ENCODE measurements around the gene EIF2S3.
"Not testable (repeated sequence)": the region's sequence is repeated elsewhere in the genome, so short reads cannot be mapped to it uniquely, and the experiment has no call there.

Gene EIF2S3

DNA sequence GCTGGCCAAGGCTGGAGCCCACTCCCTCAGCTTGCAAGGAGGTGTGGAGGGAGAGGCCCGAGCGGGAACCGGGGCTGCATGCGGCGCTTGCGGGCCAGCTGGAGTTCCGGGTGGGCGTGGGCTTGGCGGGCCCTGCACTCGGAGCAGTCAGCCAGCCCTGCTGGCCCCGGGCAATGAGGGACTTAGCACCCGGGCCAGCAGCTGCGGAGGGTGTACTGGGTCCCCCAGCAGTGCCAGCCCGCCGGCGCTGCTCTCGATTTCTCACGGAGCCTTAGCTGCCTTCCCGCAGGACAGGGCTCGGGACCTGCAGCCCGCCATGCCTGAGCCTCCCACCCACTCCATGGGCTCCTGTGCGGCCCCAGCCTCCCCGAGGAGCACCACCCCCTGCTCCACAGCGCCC, 5.1 kb upstream of the EIF2S3 start:
- H3K4me1 ChIP-seq (ENCODE audit: control insufficient read depth, insufficient read depth, low read length); H3K9me3 ChIP-seq (ENCODE audit: control insufficient read depth, insufficient read depth, low read length); H3K36me3 ChIP-seq (ENCODE audit: control insufficient read depth, insufficient read depth, low read length); H3K27ac ChIP-seq (ENCODE audit: low read length); H3K4me3 ChIP-seq (ENCODE audit: low read length); DNase-seq (ENCODE audit: low read depth, low spot score); H3K27me3 ChIP-seq (ENCODE audit: control insufficient read depth, insufficient read depth, low read length): not testable (repeated sequence)
- no CpG with 5 or more reads among the region's 24 CpGs for WGBS (ENCODE audit: insufficient coverage, insufficient read length)

DNA sequence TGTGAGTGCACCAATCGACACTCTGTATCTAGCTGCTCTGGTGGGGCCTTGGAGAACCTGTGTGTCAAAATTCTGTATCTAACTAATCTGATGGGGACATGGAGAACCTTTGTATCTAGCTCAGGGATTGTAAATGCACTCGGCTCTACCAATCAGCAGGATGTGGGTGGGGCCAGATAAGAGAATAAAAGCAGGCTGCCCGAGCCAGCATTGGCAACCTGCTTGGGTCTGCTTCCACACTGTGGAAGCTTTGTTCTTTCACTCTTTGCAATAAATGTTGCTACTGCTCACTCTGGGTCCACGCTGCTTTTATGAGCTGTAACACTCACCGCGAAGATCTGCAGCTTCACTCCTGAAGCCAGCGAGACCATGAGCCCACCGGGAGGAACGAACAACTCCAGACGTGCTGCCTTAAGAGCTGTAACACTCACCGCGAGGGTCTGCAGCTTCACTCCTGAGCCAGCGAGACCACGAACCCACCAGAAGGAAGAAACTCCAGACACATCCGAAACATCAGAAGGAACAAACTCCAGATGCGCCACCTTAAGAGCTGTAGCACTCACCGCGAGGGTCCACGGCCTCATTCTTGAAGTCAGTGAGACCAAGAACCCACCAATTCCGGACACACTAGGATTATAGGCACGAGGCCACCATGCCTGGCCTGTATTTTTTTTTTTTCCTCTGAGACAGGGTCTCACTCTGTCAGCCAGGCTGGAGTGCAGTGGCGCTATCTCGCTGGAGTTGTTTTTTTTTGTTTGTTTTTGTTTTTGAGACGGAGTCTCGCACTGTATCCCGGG, 4.0 kb upstream of the EIF2S3 start:
- H3K27ac ChIP-seq (ENCODE audit: low read length): not testable (repeated sequence)

DNA sequence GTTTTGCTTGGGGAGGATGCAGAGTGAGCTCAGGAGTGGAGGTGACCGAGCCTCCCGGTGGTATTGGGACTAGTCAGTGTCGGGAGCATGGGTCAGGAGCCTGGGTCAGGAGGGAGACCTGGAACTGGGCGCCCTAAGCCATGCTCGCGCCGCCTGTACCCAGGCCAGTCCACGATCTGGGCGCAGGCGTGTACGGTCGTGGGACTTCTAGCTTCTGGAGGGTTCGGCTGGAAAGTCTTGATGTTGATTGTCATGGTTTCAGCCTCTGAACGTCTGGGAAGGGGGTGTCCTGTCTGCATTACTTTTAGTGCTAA, 244 bp downstream of the EIF2S3 start:
- Histone ChIP-seq H3K27me3 (ENCODE audit: control insufficient read depth, insufficient read depth, low read length) (no peaks in the 10 kb centered on the region), H3K27ac (ENCODE audit: low read length) (no peak overlapping the region), H3K36me3 (ENCODE audit: control insufficient read depth, insufficient read depth, low read length) (no peaks in the 10 kb centered on the region; the same call in 1 of the 2 replicates), H3K9me3 (ENCODE audit: control insufficient read depth, insufficient read depth, low read length) (no peaks in the 10 kb centered on the region), H3K4me3 (ENCODE audit: low read length) (peak overlapping the region; percentile 77), H3K4me1 (ENCODE audit: control insufficient read depth, insufficient read depth, low read length) (no peaks in the 10 kb centered on the region)
- DNase-seq (ENCODE audit: low read depth, low spot score): no peak
- no CpG with 5 or more reads among the region's 14 CpGs for WGBS (ENCODE audit: insufficient coverage, insufficient read length)

More for the DNA sequence above, 4.0 kb upstream of the EIF2S3 start:
- H3K9me3 ChIP-seq (ENCODE audit: control insufficient read depth, insufficient read depth, low read length); H3K4me3 ChIP-seq (ENCODE audit: low read length); DNase-seq (ENCODE audit: low read depth, low spot score); H3K27me3 ChIP-seq (ENCODE audit: control insufficient read depth, insufficient read depth, low read length); H3K36me3 ChIP-seq (ENCODE audit: control insufficient read depth, insufficient read depth, low read length); H3K4me1 ChIP-seq (ENCODE audit: control insufficient read depth, insufficient read depth, low read length): not testable (repeated sequence)
- WGBS (ENCODE audit: insufficient coverage, insufficient read length): no CpG with 5 or more reads among the region's 26 CpGs

DNA sequence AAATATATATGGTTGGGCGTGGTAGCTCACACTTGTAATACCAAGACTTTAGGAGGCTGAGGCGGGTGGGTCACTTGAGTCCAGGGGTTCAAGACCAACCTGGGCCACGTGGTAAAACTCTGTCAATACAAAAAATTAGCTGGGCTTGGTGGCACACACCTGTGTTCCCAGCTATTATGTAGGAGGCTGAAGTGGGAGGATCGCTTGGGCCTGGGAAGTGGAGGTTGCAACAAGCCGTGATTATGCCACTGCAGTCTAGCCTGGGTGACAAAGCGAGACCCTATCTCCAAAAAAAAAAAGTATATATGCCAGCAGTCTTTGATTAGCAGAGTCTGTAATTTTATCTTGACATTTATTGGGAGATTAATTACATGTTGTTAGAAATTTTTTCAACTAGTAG, 8.7 kb downstream of the EIF2S3 start:
- DNase-seq (ENCODE audit: low read depth, low spot score): no peak
- Histone ChIP-seq H3K36me3 (ENCODE audit: control insufficient read depth, insufficient read depth, low read length) (peaks cover 10% of the 10 kb centered on the region; the same call in 1 of the 2 replicates), H3K4me1 (ENCODE audit: control insufficient read depth, insufficient read depth, low read length) (no peaks in the 10 kb centered on the region), H3K27ac (ENCODE audit: low read length) (no peak overlapping the region), H3K9me3 (ENCODE audit: control insufficient read depth, insufficient read depth, low read length) (no peaks in the 10 kb centered on the region), H3K27me3 (ENCODE audit: control insufficient read depth, insufficient read depth, low read length) (no peaks in the 10 kb centered on the region), H3K4me3 (ENCODE audit: low read length) (no peak overlapping the region)
- WGBS (ENCODE audit: insufficient coverage, insufficient read length): no CpG with 5 or more reads among the region's 6 CpGs

DNA sequence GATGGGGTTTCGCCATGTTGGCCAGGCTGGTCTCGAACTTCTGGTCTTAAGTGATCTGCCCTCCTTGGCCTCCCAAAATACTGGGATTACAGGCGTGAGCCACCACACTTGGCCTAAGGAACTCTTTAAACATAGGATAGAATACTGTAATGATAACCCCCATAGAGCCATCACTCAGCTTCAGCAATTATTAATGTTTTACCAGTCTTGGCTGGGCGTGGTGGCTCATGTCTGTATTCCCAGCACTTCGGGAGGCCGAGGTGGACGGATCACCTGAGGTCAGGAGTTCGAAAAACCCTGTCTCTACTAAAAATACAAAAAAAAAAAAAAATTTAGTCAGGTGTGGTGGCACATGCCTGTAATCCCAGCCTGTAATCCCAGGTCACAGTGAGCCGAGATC, 15.1 kb downstream of the EIF2S3 start:
- peaks cover 7% of the 10 kb centered on the region; the same call in 1 of the 2 replicates for H3K36me3 ChIP-seq (ENCODE audit: control insufficient read depth, insufficient read depth, low read length)

DNA sequence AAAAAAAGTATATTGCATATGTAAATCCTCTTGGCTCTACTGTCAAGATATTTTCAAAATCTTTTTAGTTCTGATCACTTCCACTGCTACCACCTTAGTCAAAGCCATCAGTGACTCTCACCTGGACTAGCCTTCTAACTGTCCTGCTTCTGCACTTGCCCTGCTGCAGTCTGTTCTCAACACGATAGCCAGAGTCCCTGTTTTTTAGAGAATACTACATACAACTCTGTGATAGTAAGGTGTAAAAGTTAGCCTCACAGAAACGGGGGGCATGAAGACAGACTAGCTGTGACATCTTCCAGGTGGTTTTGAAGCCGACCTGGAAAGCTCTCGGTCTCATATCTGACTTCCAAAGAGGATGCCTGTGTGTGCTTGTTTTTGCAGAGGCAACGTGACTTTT, 24.7 kb downstream of the EIF2S3 start:
- DNase-seq (ENCODE audit: low read depth, low spot score): no peak
- H3K27ac ChIP-seq (ENCODE audit: low read length): no peak overlapping the region
- H3K9me3 ChIP-seq (ENCODE audit: control insufficient read depth, insufficient read depth, low read length): no peaks in the 10 kb centered on the region
- no peaks in the 10 kb centered on the region; the same call in 1 of the 2 replicates for H3K36me3 ChIP-seq (ENCODE audit: control insufficient read depth, insufficient read depth, low read length)
- no CpG with 5 or more reads among the region's 5 CpGs for WGBS (ENCODE audit: insufficient coverage, insufficient read length)
- no peak overlapping the region for H3K4me3 ChIP-seq (ENCODE audit: low read length)
- H3K27me3 ChIP-seq (ENCODE audit: control insufficient read depth, insufficient read depth, low read length): no peaks in the 10 kb centered on the region
- no peaks in the 10 kb centered on the region for H3K4me1 ChIP-seq (ENCODE audit: control insufficient read depth, insufficient read depth, low read length)

More for the DNA sequence above, 15.1 kb downstream of the EIF2S3 start:
- Histone ChIP-seq H3K4me1 (ENCODE audit: control insufficient read depth, insufficient read depth, low read length) (no peaks in the 10 kb centered on the region), H3K27me3 (ENCODE audit: control insufficient read depth, insufficient read depth, low read length) (no peaks in the 10 kb centered on the region), H3K4me3 (ENCODE audit: low read length) (no peak overlapping the region), H3K27ac (ENCODE audit: low read length) (no peak overlapping the region), H3K9me3 (ENCODE audit: control insufficient read depth, insufficient read depth, low read length) (no peaks in the 10 kb centered on the region)
- no CpG with 5 or more reads among the region's 9 CpGs for WGBS (ENCODE audit: insufficient coverage, insufficient read length)
- no peak for DNase-seq (ENCODE audit: low read depth, low spot score)

DNA sequence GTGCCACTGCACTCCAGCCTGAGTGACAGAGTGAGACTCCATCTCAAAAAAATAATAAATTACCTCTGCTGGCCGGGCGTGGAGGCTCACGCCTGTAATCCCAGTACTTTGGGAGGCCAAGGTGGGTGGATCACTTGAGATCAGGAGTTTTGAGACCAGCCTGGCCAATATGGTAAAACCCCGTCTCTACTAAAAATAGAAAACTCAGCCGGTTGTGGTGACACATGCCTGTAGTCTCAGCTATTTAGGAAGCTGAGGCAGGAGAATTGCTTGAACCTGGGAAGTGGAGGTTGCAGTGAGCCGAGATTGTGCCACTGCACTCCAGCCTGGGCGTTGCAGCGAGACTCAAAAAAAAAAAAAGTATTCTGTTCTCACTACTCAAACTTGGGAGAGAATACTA, 25.5 kb downstream of the EIF2S3 start:
- H3K4me1 ChIP-seq (ENCODE audit: control insufficient read depth, insufficient read depth, low read length); H3K36me3 ChIP-seq (ENCODE audit: control insufficient read depth, insufficient read depth, low read length); H3K9me3 ChIP-seq (ENCODE audit: control insufficient read depth, insufficient read depth, low read length); DNase-seq (ENCODE audit: low read depth, low spot score); H3K4me3 ChIP-seq (ENCODE audit: low read length); H3K27me3 ChIP-seq (ENCODE audit: control insufficient read depth, insufficient read depth, low read length); H3K27ac ChIP-seq (ENCODE audit: low read length): not testable (repeated sequence)
- whole genome bisulfite sequencing (ENCODE audit: insufficient coverage, insufficient read length): no CpG with 5 or more reads among the region's 8 CpGs

DNA sequence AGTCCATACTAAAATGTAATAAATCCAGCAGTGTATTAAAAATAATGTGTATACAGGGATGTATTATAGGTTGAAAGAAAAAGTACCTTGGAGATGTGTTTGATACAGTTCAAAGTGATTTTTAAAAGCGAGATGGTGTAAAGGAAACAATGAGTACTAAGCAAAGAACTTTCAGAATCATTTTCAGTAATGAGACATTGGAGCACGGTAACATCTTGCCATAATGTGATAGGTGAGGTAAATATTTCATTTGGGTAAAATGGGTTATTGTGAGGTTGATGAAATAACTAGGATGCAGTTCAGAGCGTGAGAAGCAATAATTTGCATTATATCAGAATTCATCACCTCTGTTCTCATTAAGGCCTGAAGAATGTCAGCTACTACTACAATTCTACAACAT, 25.9 kb downstream of the EIF2S3 start:
- H3K9me3 ChIP-seq (ENCODE audit: control insufficient read depth, insufficient read depth, low read length): no peaks in the 10 kb centered on the region
- 100% methylated on average over 1 of the region's 3 CpGs for WGBS (ENCODE audit: insufficient coverage, insufficient read length)
- no peak overlapping the region for H3K4me3 ChIP-seq (ENCODE audit: low read length)
- no peak overlapping the region for H3K27ac ChIP-seq (ENCODE audit: low read length)
- no peak for DNase-seq (ENCODE audit: low read depth, low spot score)
- no peaks in the 10 kb centered on the region for H3K4me1 ChIP-seq (ENCODE audit: control insufficient read depth, insufficient read depth, low read length)
- no peaks in the 10 kb centered on the region; the same call in 1 of the 2 replicates for H3K36me3 ChIP-seq (ENCODE audit: control insufficient read depth, insufficient read depth, low read length)
- H3K27me3 ChIP-seq (ENCODE audit: control insufficient read depth, insufficient read depth, low read length): no peaks in the 10 kb centered on the region

DNA sequence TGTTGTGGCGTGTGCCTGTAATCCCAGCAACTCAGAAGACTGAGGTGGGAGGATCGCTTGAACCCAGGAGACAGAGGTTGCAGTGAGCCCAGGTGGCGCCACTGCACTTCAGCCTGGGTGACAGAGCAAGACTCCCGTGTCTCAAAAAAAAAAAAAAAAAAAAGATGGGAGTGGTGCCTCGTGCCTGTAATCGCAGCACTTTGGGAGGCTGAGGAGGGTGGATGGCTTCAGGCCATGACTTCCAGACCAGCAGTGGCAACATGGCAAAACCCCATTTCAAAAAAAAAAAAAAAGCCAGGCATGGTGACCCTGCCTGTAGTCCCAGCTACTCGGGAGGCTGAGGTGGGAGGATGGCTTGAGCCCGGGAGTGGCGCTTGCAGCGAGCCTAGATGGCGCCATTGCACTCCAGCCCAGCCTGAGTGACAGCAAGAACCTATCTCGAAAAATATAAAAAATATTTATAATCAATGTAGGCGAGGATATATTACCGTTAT, 27.0 kb downstream of the EIF2S3 start:
- Histone ChIP-seq H3K27me3 (ENCODE audit: control insufficient read depth, insufficient read depth, low read length) (no peaks in the 10 kb centered on the region), H3K4me3 (ENCODE audit: low read length) (no peak overlapping the region), H3K36me3 (ENCODE audit: control insufficient read depth, insufficient read depth, low read length) (no peaks in the 10 kb centered on the region), H3K4me1 (ENCODE audit: control insufficient read depth, insufficient read depth, low read length) (no peaks in the 10 kb centered on the region), H3K27ac (ENCODE audit: low read length) (no peak overlapping the region), H3K9me3 (ENCODE audit: control insufficient read depth, insufficient read depth, low read length) (no peaks in the 10 kb centered on the region)
- WGBS (ENCODE audit: insufficient coverage, insufficient read length): no CpG with 5 or more reads among the region's 14 CpGs
- DNase-seq (ENCODE audit: low read depth, low spot score): no peak

DNA sequence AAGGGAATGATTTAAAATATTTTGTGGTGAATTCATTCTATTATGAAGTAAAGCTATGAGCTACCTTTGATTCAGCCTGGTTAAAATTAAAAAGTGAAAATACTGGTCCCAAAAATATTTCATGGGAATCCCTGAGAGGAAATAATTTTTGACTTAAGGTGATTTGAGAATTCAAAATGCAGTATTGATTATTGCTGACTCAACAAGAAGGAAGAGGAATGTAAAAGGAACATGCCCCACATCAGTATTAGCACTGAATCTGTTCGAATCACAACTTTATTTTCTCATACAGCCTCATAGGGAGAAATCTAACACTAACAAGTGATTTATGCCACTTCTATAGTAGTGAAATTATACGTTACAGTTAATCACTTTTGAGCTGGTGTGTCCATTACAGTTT, 27.7 kb downstream of the EIF2S3 start:
- Histone ChIP-seq H3K4me1 (ENCODE audit: control insufficient read depth, insufficient read depth, low read length) (no peaks in the 10 kb centered on the region), H3K9me3 (ENCODE audit: control insufficient read depth, insufficient read depth, low read length) (no peaks in the 10 kb centered on the region), H3K27me3 (ENCODE audit: control insufficient read depth, insufficient read depth, low read length) (no peaks in the 10 kb centered on the region), H3K27ac (ENCODE audit: low read length) (no peak overlapping the region), H3K36me3 (ENCODE audit: control insufficient read depth, insufficient read depth, low read length) (no peaks in the 10 kb centered on the region), H3K4me3 (ENCODE audit: low read length) (no peak overlapping the region)
- WGBS (ENCODE audit: insufficient coverage, insufficient read length): no CpG with 5 or more reads among the region's 2 CpGs
- no peak for DNase-seq (ENCODE audit: low read depth, low spot score)

DNA sequence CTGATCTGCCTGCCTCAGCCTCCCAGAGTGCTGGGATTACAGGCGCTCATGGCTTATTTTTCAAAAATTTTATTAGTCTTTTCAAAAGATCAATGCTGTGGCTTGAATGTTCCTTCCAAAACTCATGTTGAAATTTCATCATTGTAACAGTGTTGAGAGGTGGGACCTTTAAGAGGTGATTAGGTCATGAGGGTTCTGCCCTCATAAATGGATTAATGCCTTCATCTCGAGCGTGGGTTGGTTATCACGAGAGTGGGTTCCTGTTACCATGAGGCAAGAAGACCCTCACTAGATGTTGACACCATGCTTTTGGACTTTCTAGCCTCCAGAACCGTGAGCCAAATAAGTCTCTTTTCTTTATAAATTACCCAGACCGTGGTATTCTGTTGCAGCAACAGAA, 30.3 kb downstream of the EIF2S3 start:
- no peaks in the 10 kb centered on the region for H3K9me3 ChIP-seq (ENCODE audit: control insufficient read depth, insufficient read depth, low read length)
- H3K27me3 ChIP-seq (ENCODE audit: control insufficient read depth, insufficient read depth, low read length): no peaks in the 10 kb centered on the region
- no peak overlapping the region for H3K27ac ChIP-seq (ENCODE audit: low read length)
- H3K4me3 ChIP-seq (ENCODE audit: low read length): no peak overlapping the region
- no peak for DNase-seq (ENCODE audit: low read depth, low spot score)
- no CpG with 5 or more reads among the region's 6 CpGs for WGBS (ENCODE audit: insufficient coverage, insufficient read length)
- no peaks in the 10 kb centered on the region for H3K36me3 ChIP-seq (ENCODE audit: control insufficient read depth, insufficient read depth, low read length)
- H3K4me1 ChIP-seq (ENCODE audit: control insufficient read depth, insufficient read depth, low read length): no peaks in the 10 kb centered on the region

Data from iPS DF 6.9 (cell line).